CD4-positive, alpha-beta T cell treated with Interleukin-6 for 4 hours (primary cell): ENCODE data around the gene DKK3.

Experiments used
- DNase-seq: peaks from one replicate; pipeline ENCODE4 v3.0.0-alpha.2; 2020; ENCODE audit warnings: mixed read lengths

The DKK3 gene

DNA sequence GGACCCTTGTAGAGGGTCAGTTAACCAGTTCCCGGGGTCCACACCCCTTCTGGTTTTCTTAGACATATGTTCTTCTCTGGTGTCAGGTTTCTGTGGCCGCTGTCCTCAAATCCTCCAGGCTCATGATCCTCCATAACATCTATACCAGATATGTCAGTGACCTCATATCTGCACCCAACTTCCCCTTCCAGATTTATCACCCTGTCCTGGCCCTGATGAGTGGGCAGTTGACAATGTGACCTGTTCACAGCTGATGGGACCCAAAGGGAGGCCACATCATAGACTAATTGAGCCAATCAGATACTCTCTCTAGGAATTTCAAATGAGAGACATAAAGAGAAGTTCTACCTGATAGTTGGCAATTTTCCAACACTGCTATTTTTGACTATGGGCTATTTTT is 5.1 kb downstream of the DKK3 start:
- DNase-seq: no peak

DNA sequence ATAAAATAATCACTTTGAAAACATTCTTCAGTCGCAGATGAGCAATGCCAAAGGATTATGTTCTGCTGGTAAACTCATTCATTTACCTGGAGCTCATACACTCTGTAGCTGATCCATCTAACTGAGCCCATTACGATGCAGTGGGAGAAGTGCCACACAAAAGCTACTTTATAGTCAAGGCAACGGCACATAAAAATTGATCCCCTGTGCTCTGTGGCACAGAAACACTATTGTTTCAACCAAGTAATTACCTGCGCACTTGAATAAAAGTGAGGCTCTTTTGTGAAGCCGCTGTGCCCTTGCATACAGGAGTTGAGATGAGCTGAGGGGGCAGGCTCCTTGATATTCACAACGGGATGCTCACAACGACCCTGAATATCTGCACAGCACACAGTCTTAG is 7.2 kb downstream of the DKK3 start:
- no peak for DNase-seq

DNA sequence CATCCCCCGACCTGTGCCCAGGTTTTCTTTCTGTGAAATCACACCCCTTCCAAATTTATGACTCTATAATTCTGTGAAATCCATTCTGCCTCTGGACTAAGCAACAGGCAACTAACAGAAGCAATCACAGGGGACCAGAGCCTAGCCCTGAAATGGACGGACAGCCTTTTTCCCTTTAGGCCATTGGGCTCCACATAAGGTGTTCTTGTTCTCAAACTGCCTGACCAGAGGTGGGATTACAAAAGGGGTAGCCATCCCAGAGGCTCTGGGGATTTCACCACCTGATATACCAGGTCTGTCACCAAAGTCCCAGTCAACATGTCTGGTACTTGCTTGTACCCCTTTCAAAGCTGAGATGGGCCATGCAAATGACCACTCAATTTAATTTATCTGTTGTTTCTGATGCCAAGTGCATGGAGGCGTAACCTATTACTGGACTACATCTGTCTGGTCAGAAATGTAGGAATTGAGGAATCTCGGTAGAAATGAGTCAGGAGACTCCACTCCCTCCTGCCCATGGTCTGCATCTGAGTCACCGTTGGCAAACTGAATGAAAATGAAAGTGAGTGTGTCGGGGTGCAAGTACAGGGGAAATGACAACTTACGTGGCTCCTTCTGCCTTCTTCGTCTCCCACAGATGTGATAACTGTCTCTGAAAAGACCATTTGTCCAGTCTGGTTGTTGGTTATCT is 10.2 kb downstream of the DKK3 start:
- DNase-seq: no peak

DNA sequence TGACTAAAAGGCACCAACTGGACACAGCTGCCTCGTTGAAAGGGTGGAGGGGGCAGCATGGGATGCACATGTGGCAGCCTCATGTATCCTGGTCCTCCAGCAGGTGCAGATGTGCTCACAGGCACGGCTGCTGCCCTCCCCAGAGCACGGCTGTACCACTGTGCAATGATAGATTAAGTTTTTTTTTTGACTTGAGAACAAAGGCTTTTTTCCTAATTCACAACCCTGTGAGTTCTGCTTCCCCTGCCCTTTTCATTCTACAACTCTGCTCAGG is 11.4 kb downstream of the DKK3 start:
- no peak for DNase-seq

DNA sequence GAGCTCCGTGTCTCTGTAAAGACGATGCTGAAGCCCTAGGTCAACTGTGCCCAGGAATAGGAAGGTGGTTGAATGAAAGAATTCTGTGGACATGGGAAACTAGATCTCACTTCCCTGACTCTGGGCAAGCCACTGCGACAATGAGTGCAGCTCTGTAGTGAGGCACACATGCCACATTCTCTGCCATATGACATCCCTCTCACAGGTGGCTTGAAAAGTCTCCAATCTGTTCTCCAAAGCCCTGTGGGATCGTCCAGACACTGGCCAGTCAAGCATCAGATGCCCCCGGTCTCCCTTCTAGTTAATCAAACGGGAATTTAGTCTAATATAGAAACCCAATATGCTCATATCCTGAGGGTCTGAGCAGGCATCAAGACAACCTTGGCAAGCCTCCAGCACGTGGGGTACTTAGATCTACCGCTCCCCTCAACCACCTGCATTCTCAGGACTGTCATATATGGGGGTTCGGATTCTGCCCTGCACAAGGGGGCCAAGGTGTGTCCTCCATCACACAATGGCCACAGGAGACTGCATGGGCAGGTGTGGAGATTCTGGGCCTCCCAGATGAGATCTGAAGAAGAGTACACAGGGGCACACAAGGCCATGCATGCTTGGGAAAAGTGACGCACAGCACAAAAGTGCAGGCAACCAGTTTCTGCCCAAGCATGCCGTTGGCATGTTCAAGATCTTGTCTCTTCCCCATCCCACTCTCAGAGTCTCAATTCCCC is 11.9 kb downstream of the DKK3 start:
- no peak for DNase-seq

DNA sequence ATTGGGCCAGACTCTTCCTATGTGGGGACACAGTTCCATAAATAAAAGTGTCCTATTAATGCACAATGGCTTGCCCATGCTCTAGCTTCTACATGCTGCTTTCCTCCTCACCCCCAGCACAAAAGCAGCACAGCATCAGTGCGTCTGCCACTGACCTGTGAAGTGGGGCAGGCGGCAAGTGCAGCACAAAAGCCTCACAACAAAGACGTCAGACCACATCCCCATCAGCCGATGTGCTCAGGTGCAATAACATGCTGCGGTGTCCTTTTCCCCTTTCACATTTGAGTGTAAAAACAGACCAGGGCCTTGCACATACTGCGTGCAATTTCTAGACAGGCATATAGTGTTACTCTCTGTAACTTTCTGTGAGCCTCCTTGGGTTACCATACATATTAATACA is 12.8 kb downstream of the DKK3 start:
- no peak for DNase-seq

DNA sequence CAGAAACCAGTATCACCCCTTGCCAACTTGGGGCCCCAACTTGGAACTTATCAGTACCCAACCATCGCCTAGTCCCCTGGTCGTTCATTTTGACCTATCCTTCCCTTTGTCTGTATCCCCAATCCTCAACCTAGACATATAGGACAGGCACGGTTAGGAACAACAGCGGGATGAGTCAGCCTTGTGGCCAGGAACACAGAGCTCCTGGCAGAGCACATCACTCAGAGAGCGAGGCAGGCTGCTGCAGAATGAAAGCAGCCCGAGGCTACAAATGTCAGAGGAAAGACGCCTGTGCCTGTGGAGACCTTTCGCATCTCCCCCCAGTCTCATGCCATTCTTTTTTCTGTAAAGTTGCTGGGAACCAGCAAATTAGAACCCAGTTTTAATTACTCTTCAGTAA is 14.6 kb downstream of the DKK3 start:
- no peak for DNase-seq

DNA sequence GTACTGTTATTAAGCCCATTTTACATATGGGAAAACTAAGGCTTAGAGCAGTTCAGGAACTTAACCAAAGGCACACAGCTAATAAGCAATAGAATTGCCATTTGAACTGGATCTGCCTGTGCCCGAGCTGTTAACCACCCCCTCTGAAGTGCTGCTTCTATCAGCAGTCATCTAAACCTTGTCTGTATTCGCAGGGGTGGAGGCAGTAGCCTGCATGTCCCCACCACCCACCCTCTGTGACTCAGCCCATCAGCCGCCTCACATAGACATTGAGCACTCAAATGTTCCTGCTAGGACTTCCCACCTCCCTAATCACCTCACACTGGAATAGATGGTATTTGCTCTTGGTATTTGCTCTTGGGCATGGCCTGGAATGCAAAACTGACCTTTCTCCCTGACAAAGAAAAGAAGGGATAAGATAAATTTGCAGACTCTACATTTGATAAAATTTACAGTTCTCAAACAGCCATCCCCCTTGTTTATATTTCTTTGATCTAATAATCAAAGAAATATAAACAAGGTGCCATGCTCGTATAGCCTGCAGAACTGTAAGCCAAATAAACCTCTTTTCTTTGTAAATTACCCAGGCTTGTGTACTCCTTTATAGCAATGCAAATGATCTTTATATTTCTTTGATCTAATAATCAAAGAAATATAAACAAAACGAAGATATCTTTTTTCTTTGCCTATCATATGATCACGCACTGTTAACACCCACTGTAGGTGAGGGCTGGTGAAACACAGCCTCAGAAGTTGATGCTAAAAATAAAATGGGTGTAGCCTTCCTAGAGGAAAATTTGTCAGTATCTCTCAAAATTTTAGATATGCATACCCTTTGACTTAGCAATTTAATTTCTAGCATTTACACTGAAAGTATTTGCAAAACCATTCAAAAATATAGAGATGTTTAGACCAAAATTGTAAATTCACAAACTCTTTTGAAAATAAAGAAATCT is 15.9 kb downstream of the DKK3 start:
- no peak for DNase-seq

DNA sequence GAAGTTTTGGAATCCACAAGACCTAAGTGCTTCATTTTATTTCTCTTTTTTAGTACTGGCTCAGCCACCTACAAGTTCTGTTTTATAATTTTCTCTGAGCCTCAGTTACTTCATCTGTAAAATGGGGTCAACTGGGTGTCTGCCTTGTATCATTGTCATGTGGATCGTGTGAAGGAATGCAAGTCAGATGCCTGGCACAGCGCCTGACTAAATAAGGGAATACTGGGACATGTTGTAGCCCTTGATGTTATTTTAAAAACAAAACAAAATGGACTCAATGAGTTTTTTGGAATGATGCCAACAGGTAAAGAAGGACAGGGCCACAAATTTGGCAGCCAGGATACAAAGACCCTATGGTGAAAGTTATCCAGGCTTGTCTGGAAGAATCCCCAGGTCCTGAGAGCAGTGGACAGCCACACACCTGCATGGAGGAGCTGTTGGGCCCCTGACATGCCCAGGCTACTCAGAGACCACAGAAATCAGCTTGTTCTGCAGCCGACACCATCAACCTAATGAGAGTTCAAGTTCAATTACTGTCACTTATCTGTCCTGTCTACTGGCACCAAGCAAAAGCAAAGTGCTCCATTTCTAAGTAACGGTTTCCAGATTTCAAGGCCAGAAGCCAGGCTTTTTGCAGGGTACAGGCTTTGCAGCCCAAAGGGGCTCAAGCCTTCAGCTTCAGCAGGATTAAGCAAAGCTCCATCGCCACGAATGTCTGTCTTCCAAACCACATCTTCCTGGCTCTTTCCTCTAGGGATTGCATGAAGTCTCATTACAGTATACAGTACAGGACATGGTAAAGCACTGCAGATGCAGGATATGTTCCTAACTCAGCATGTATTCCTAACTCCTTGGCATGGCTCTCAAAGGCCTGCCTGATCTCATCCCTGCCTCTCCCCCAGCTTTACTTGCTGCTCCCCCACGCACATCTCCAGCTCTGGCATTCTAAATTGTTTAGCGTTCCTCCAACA is 18.4 kb downstream of the DKK3 start:
- DNase-seq: no peak

DNA sequence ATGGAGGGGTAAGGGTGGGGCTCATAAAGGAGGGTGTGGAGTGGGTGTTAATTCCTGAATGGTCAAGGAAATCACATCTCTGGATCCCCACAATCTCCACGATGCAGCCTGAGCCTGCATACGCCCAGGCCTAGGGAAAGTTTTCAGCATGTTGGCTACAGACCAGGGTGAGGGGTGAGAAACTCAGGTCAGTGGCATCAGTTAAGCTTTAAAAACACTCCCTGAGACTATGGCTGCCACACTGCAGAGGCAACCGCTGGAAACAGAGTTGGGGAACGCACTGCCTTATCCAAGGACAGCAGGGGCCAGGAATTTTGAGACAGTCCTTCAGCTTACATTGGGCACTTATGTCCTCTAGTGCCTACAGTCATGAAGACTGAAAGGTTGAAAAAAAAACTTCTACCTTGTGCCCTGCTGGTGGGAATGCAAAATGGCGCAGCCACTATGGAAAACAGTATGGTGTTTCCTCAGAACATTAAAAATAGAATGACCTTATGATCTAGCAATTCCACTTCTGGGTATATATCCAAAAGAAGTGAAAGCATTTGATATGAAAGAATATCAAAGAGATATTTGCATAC is 19.7 kb downstream of the DKK3 start:
- no peak for DNase-seq

DNA sequence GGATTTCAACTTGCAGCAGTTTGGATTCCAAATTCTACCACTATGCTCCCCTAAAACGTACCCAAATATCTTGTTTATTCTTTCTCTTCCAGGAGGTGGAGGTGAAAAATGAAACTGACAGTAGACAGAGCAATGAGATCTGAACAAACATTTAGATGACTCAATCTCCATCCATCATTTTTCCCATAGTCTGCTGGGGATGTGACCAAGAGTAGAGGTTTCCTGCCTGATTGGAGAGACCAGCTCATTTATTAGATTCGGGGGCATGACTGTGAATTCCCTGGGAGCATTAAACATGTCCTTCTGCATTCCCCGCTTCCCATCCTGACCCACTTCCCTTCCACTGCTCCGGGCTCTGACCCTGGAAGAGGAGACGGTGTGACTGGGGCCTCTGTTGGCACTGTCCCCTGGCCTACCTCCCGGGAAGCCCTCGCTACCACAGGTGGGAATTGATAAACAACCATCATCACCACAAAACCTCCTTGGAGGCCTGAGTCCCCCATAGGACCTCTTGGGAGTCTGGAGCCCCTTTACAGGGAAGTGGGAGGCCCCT is 20.3 kb downstream of the DKK3 start:
- DNase-seq: no peak

DNA sequence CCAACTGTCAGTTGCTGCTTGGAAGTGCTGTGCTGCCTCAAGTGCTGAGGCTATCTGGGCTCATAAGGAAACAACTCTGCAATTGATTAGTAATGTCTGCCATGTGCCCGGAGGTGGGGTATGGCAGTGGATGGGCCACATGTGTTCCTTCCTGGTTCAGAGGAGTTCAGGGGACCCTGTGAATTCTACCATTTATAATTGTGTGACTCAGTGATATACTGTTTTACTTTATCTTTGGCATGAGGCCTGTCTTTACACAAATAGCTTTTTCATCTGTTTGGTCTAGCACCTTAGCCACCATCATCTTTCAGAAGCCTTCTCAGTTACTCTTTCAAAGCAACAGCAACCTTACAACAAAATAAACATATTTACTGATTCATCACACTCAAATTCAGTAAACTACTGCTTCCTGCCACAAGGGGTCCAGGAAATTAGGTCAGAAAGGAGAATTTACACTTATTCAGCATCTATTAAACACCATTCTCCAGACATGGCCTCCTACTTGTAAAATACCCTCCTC is 20.9 kb downstream of the DKK3 start:
- no peak for DNase-seq

DNA sequence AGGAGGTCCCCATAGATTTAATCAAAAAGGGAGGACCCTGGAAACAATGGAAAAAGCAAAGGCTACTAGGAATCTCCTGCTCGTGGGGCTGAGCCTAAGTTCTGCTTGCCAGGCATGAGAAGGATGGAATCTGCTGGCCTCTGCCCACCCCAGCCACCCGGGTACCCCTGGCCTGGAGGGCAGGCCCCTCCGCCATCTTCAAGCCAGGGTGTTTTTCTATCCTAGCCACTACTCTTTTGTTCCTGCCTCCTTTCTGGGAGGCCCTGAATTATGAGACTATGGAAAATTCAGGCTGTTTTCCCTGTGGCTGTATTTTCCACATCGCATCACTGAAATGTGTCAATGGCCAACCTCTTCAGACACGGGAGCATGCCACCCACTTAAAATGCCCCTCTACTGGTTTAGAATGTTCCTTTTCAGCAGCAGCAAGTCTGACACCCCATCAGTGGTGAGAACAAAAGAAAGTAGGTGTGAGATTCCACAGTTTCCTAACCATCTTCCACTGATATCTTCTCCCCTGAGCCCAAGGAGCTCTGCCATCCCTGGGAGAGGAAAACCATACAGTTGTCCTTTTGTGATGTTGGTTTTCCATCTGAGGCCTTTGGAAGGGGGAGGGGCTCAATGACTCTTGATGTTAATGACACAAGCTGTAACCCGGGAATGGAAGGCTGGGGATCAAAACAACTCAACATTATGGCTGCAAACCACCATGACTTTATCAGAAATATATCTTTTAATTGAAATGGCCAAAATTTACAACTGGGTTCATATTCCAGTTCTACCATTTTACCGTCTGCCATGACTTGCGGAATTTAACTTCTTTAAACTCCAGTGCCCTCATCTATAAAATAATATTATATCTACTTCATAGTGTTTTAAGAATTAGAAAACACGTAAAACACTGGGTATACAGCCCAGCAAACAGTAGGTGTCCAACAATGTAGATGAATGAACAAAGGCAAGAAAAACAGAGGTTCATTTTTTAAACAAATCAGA is 22.2 kb downstream of the DKK3 start:
- no peak for DNase-seq

DNA sequence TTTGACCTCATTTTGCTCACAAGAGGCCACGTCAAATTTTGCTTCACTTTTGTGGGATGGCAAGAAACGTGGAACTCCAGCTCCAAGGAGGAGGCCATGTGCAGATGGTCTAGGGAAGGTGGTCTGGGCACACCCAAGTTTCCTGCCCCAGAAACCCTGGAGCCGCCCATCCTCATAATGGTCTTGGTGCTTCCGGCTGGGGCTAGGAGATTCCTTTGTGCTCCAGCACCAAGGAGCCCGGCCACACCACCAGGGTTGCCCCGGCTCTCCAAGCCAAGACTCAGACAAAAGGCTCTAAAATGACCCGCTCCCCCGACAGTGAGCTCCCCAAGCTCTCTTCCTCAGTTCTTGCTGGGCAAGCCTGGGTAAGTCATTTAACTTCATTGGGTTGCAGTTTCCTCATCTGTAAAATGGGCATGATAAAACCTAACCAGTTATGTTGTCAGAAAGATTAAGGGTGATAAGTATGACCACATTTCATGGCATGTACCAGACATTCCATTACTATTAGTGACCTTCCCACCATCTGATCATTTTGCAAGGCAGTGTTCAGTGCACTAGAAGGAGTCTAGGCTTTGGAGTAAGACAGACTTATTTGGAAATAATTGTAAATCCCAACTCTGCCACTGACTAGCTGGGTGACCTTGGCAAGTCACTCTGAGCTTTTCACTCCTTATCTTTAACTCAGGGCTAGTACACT is 23.3 kb downstream of the DKK3 start:
- no peak for DNase-seq

DNA sequence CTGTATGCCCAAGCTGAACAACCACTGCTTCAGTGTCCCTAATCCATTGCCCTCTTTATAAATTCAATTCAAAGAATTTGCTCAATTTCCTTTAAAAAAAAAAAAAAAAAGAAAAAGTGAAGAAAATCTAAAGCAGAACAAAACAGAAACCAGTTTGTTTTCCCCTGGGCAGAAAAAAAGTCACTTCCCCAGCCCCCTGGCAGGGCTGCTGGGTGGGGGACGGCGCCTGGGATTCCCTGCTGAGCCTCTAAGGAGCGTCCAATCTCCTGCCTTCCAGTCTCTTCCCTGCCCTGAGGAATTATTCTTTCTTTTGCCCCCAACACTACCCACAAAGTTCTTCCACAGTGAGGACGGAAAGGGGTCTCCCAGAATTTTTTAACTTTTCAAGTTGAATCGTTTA is 23.9 kb downstream of the DKK3 start:
- no peak for DNase-seq

DNA sequence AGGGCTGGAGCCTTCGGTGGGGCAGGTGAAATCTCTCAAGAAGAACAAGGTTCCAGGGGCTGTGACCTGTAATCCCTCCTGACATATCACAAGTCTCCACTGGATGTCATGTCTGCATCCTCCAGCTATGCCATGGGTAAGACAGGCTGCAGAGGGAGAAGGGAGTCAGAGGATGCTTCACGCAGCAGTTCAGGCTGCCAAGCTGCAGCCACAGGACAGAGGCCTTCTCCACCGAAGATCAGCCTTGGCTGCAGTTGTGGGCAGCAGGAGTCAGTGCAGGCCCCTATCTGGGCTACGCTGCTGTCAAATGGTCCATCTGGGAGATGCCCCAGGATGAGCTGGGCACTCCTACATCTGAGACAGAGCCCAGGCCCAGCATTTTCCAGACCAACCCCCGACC is 25.0 kb downstream of the DKK3 start:
- DNase-seq: no peak

DNA sequence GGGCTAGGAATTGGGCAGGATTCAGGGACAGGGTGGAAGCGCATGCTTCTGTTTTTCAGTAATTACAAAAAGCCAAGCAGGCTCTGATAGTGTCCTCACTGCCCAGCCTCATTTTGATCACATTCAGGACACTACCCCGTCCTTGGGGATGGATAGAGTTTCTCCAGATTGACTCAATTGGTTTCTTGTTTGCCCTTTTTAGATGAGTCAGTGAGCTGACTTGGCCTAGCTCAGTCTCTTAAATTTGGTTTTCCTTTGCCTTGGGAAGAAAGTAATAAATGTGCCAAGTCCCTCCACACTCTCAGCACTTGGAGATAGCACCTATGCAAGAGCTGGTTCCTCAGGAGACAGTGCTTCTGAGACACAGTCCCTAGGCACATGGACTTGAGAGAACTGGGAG is 25.5 kb downstream of the DKK3 start:
- no peak for DNase-seq

DNA sequence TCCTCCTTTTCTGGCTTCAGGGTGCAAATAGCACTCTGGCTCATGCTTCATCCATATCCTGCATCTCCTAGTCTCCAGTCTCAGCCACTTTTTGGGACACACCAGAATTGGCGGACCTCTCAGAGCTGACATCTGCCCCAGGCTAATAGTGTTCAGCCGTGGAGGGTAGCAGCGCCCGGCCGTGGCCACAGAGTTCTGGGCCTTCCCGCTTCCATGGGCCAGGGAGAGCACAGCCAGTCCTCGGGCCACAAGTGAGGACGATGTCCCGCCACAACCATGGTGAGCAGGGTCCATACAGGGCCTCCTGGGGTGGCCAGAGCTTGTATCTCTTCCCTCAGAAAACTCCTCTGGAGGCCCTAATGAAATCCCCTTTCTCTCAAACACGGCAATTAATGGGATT is 26.0 kb downstream of the DKK3 start:
- DNase-seq: no peak

DNA sequence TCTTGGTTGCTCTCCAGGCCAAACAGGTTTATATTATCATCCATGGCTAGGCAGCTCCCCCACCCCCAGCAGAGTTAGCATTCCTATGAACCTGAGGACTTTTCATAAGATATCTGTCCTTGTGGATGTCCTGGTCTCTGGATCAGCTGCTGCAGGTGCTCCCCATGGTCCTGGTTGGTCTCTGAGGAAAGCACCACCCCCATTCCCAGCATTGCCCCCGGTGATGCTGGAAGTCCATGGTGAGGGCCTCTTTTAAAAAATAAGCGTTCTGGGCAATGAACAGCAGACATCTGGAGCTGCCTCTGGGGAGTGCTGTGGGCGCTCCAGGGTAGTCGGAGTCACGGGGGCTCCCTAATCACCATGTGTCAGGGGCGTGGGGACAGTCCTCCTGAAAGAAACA is 26.6 kb downstream of the DKK3 start:
- DNase-seq: no peak

DNA sequence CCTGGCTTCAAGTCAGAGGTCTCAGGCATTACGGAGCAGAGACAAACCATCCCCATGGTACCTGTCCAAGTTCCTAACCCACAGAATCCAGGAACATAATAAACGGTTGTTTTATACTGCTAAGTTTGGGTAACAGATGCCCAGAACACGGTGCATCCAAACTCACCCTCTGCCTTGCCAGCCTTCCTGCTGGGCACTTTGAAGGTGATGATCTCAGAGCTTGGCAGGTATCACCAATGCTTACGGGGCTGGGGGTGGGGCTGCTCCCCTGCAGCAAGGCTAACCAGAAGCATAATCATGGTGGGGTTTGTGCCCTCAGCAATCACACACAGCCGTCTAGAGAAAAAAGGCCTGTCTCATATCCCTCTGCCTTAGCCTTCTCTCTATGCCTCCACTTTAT is 27.1 kb downstream of the DKK3 start:
- no peak for DNase-seq
